Activated CD4-positive, alpha-beta T cell treated with anti-CD3 and anti-CD28 coated beads for 48 hours (primary cell): ENCODE data around the gene EOMES.

Source experiments
- DNase-seq: peaks from one replicate; pipeline ENCODE4 v3.0.0-alpha.2; 2020

EOMES gene

GRCh38 chr3:27720899-27721716 lies 1.0 kb downstream of the EOMES start:
- DNase-seq: peak; percentile 12

GRCh38 chr3:27719314-27720003 lies 2.7 kb downstream of the EOMES start:
- DNase-seq: no peak

GRCh38 chr3:27718459-27718858 lies 3.7 kb downstream of the EOMES start:
- DNase-seq: no peak

GRCh38 chr3:27717200-27717852 lies 4.8 kb downstream of the EOMES start:
- no peak for DNase-seq

GRCh38 chr3:27716309-27716708 lies 5.8 kb downstream of the EOMES start:
- no peak for DNase-seq

- no peak for DNase-seq
Observed at GRCh38 chr3:27715863-27716262, 6.3 kb downstream of the EOMES start.

GRCh38 chr3:27715454-27715806 lies 6.7 kb downstream of the EOMES start:
- no peak for DNase-seq

GRCh38 chr3:27714692-27715453 lies 7.2 kb downstream of the EOMES start:
- DNase-seq: peak; percentile 55

- no peak for DNase-seq
Observed at GRCh38 chr3:27714146-27714526, 8.0 kb downstream of the EOMES start.

GRCh38 chr3:27713435-27714145 lies 8.5 kb downstream of the EOMES start:
- no peak for DNase-seq

GRCh38 chr3:27713078-27713423 lies 9.1 kb downstream of the EOMES start:
- DNase-seq: no peak

- DNase-seq: peak; percentile 85
Observed at GRCh38 chr3:27712136-27713077, 9.7 kb downstream of the EOMES start.

GRCh38 chr3:27708250-27708649 lies 13.9 kb downstream of the EOMES start:
- DNase-seq: no peak

- no peak for DNase-seq
Observed at GRCh38 chr3:27699067-27699466, 23.1 kb downstream of the EOMES start.

GRCh38 chr3:27696906-27697305 lies 25.2 kb downstream of the EOMES start:
- no peak for DNase-seq

GRCh38 chr3:27695636-27696035 lies 26.5 kb downstream of the EOMES start:
- DNase-seq: no peak

GRCh38 chr3:27688053-27688452 lies 34.1 kb downstream of the EOMES start:
- no peak for DNase-seq

GRCh38 chr3:27686642-27687041 lies 35.5 kb downstream of the EOMES start:
- DNase-seq: no peak

- no peak for DNase-seq
Observed at GRCh38 chr3:27685474-27685873, 36.6 kb downstream of the EOMES start.

- no peak for DNase-seq
Observed at GRCh38 chr3:27684302-27684701, 37.8 kb downstream of the EOMES start.

- peak; percentile 13 for DNase-seq
Observed at GRCh38 chr3:27681249-27681748, 40.8 kb downstream of the EOMES start.
